ENCODE measurements around the gene CBL. TPM values are rescaled to one million over a fixed set of nuclear protein-coding genes. Genes with fewer than 3 reads are reported as not detected.
"Not testable (repeated sequence)": the region's sequence is repeated elsewhere in the genome, so short reads cannot be mapped to it uniquely, and the experiment has no call there.

The CBL gene
- total RNA-seq, 1 donor from 2014 or later, result 40.5 TPM

DNA sequence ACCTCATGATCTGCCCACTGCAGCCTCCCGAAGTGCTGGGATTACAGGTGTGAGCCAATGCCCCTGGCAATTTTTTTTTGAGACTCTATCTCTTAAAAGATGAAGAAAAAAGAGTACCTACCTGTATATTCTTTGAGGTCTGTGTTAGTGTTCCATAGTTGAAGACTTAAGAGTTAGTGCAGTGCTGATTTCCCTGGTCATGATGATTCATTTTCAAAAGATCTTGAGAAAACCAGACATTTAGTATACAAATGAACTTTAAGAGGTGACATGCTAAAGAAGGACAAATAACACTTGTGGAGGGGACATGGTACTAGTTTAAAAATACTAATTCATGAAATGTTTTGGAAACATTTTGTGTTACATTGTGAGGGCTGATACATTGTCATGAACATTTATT lies 17.7 kb downstream of the CBL start:
- no peak for TF ChIP-seq CTCF (IDR thresholded peaks at IDR 0.05; ENCODE audit: partially characterized antibody, unreplicated experiment)
- no peaks in the 10 kb centered on the region for H3K36me3 Mint-ChIP-seq (ENCODE audit: unreplicated experiment)
- H3K27ac Mint-ChIP-seq (ENCODE audit: unreplicated experiment), result no peak overlapping the region
- peaks cover 3% of the 10 kb centered on the region for H3K4me1 Mint-ChIP-seq (ENCODE audit: low read depth, unreplicated experiment)
- H3K9me3 Mint-ChIP-seq (ENCODE audit: unreplicated experiment), result no peaks in the 10 kb centered on the region
- H3K27me3 Mint-ChIP-seq (ENCODE audit: unreplicated experiment), result no peaks in the 10 kb centered on the region
- no peak overlapping the region for H3K4me3 Mint-ChIP-seq (ENCODE audit: unreplicated experiment)
- no peak for DNase-seq

DNA sequence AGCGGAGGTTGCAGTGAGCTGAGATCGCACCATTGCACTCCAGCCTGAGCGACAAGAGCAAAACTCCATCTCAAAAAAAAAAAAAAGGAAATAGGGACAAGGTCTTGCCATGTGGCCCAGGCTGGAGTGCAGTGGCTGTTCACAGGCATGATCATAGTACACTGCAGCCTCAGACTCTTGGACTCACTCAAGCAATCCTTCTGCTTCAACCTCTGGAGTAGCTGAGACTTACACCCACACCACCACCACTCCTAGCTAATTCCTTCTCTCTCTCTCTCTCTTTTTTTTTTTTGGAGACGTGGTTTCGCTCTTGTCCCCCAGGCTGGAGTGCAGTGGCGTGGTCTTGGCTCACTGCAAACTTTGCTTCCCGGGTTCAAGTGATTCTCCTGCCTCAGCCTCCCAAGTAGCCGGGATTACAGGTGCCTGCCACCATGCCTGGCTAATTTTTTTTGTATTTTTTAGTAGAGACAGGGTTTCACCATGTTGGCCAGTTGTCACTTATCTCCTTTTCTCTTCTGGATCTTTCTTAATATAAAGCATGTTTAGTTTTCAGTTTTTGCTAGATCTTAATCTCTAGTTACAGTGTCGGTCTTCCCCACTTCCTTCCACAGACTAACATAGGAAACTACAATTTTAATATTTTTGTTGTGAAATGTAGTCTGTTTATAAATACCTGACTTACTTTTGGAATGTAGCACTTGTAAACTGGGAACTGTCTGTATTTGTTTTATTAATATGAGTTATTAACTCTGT lies 22.6 kb downstream of the CBL start:
- not testable (repeated sequence) for H3K4me1 Mint-ChIP-seq (ENCODE audit: low read depth, unreplicated experiment); DNase-seq; H3K36me3 Mint-ChIP-seq (ENCODE audit: unreplicated experiment); H3K27ac Mint-ChIP-seq (ENCODE audit: unreplicated experiment); H3K27me3 Mint-ChIP-seq (ENCODE audit: unreplicated experiment); H3K4me3 Mint-ChIP-seq (ENCODE audit: unreplicated experiment); H3K9me3 Mint-ChIP-seq (ENCODE audit: unreplicated experiment)

GRCh38 chr11:119229288-119229672 lies 23.1 kb downstream of the CBL start:
- H3K9me3 Mint-ChIP-seq (ENCODE audit: unreplicated experiment), result no peaks in the 10 kb centered on the region

GRCh38 chr11:119229741-119230140 lies 23.6 kb downstream of the CBL start:
- Mint-ChIP-seq H3K4me1 (ENCODE audit: low read depth, unreplicated experiment) (no peaks in the 10 kb centered on the region), H3K4me3 (ENCODE audit: unreplicated experiment) (no peak overlapping the region), H3K27me3 (ENCODE audit: unreplicated experiment) (no peaks in the 10 kb centered on the region), H3K9me3 (ENCODE audit: unreplicated experiment) (no peaks in the 10 kb centered on the region), H3K36me3 (ENCODE audit: unreplicated experiment) (no peaks in the 10 kb centered on the region), H3K27ac (ENCODE audit: unreplicated experiment) (no peak overlapping the region)
- DNase-seq, result no peak
- TF ChIP-seq CTCF (IDR thresholded peaks at IDR 0.05; ENCODE audit: partially characterized antibody, unreplicated experiment), result no peak

More at GRCh38 chr11:119229288-119229672, 23.1 kb downstream of the CBL start:
- DNase-seq, result no peak
- Mint-ChIP-seq H3K27ac (ENCODE audit: unreplicated experiment) (no peak overlapping the region), H3K27me3 (ENCODE audit: unreplicated experiment) (no peaks in the 10 kb centered on the region), H3K36me3 (ENCODE audit: unreplicated experiment) (no peaks in the 10 kb centered on the region), H3K4me3 (ENCODE audit: unreplicated experiment) (no peak overlapping the region), H3K4me1 (ENCODE audit: low read depth, unreplicated experiment) (no peaks in the 10 kb centered on the region)
- no peak for TF ChIP-seq CTCF (IDR thresholded peaks at IDR 0.05; ENCODE audit: partially characterized antibody, unreplicated experiment)

DNA sequence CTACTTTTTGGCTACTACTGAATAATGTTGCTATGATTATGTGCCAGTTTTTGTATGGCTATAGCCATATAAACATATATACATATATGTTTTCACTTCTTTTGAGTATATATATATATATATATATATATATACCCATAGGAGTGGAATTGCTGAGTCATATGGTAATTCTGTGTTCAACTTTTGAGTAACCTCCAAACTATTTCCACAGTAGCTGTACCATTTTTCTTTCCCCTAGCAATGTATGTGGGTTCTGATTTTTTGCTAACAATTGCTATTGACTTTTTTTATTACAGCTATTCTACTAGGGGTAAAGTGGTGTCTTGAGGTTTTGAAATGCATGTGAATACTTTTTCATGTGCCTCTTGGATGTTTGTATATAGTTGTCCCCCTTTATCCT lies 30.4 kb downstream of the CBL start:
- TF ChIP-seq CTCF (IDR thresholded peaks at IDR 0.05; ENCODE audit: partially characterized antibody, unreplicated experiment), result no peak
- Mint-ChIP-seq H3K4me1 (ENCODE audit: low read depth, unreplicated experiment) (no peaks in the 10 kb centered on the region), H3K9me3 (ENCODE audit: unreplicated experiment) (no peaks in the 10 kb centered on the region), H3K27me3 (ENCODE audit: unreplicated experiment) (no peaks in the 10 kb centered on the region), H3K27ac (ENCODE audit: unreplicated experiment) (no peak overlapping the region), H3K36me3 (ENCODE audit: unreplicated experiment) (no peaks in the 10 kb centered on the region), H3K4me3 (ENCODE audit: unreplicated experiment) (no peak overlapping the region)
- no peak for DNase-seq

Measured in glutamatergic neuron (in vitro differentiated cells).